EL (cell line): ENCODE measurements around the gene RSRC1.
A peak's percentile ranks its signal among the peaks of the same experiment; 100 is the strongest.
"Not testable (repeated sequence)": the region's sequence is repeated elsewhere in the genome, so short reads cannot be mapped to it uniquely, and the experiment has no call there.

Experiments
- DNase-seq: peaks from one replicate; pipeline ENCODE4 v3.0.0-alpha.2; 2016

Gene RSRC1

DNA sequence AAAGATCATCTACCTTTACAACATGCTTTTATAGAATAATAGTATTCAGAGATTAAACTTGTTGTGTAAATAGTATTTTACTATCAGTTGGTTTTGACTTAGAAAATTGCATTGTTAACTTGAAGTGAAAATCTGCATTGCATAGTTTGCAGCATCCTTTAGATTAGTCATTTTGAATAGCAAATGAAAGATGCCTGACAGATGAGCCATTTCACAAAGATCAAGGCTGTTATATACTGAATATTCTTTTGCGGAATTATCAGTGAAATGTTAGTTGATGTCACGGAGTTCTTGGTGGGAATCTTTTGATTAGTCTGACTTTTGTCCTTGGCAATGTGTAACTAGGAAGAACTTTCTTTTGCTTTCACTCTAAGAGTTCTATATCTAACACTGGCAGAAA is 24.5 kb downstream of the RSRC1 start:
- DNase-seq, result peak; percentile 3

DNA sequence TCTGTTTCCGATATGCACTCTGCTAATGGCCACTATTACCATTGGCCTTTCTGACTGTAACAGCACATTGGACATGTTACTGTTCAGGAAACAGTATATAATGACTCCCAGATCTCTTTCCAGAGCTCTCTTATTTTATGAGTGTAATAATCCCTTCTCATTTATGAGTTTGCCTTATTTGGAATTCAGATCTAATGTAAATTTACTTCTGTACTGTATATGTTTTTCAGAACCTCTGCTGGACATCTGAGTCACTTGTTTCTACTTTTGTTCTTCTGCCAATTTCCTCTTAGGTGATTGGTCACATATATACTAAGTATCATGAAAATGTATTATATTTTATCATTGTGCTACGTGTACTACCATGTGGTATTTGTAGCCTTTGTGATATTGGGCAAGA is 30.5 kb downstream of the RSRC1 start:
- no peak for DNase-seq

DNA sequence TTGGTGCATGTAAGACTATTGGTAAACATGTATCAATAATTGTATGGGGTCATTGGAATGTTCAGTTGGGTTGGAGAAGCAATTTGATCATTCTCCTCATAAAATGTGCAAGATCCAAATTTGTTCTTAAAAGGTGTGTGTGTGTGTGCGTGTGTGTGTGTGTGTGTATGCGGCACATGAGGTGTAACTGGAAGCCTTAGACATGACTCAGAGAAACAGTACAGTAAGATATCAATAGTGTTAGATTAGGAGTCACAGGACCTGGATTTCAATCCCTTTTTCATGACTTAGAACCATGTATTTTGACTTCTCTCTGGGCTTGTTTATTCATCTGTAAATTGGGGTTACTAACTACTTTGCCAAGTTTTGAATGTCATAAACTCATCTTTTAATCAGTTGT is 38.3 kb downstream of the RSRC1 start:
- no peak for DNase-seq

DNA sequence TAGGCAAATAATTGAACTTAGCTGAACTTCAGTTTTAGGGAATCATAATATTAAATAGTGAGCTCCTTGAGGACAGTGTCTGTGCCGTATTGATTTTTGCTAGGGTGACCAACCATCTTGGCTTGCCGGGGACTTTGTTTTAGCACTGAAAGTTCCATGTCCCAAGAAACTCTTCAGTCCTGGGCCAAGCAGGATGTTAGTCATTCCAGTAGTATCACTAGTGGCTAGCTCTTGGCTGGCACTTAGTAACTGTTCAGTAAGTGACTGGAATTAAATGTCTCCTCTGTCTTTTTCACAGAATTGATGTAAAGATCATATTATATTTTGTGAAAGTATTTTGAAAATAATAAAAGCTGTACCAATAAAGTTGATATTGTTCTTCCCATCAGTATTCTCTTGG is 42.3 kb downstream of the RSRC1 start:
- DNase-seq, result peak; percentile 52

DNA sequence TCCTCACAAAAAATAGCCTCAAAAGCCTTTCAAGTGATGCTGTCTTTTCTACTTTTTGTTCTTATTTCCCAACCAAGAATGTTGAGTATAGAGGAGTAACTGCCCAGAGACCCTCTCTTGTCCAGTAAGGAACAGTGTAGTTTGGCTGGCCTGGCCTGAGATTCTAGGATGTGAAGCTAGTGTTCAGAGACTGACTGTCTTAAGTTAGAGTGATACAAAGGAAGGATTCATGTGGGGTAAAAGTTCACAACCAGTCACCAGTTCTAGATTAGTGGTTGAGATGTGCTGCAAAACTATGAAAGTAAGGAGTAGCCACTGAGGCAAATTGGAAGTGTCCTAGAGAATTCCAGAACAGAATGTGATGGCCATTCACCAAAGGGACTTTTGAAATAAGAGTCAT is 49.1 kb downstream of the RSRC1 start:
- no peak for DNase-seq

DNA sequence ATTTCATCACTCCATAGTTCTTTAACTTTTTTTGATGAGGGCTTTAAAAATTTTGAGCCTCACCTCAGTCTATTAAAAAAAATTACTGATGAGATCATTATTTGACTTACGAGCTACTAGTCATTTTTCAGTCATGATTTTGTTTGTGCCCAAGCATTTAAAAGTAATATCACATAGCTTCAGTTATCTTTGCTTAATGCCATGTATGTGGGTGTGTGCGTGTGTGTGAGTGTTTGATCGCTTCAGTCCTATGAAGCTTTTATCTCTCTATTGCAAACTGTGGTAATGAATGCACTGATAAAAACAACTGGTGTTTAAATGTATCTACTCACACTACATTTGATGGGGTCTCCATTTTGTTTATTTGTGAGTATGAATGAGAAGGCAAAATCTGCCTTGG is 49.8 kb downstream of the RSRC1 start:
- no peak for DNase-seq

DNA sequence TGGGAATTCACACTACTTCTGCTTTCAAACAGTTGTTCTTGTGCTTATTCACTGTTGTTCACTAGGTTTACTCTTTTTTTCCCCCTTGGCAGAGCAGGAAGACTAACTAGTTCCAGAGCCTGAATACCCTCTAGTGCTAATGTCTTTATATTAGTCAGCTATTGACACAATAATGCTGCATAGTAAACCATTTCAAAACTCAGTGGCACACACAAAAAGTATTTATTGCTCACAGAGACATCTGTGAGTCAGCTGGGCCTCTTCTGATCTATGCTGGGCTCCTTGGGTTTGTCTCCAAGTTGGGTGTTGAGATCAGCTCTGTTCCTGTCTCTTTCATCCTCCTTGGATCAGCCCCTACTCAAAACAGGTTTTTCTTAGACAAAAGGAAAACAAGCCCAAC is 51.1 kb downstream of the RSRC1 start:
- peak; percentile 86 for DNase-seq

DNA sequence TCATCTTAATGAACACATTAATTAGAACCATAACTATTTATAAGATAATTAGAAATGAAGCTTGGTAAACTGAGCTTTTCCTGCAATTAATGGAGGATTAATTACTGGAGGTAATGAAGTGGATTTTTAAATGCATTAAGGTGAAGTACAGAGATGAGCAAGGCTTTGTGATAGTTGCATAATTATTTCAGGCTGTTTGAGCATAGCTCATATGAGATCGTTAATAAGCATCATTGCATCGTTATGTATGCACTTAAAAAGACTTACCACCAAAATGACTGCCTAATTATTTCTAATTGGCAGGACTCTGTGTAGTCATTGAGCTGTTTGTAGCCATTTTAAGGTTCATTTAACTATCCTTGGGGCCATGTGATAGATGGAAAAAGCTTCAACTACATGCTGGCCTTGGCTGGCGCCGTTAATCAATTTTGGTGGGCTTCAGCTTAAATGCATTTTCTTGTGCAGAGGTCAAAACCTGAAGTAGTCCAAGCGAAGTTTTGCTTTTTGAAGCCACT is 55.3 kb downstream of the RSRC1 start:
- no peak for DNase-seq

DNA sequence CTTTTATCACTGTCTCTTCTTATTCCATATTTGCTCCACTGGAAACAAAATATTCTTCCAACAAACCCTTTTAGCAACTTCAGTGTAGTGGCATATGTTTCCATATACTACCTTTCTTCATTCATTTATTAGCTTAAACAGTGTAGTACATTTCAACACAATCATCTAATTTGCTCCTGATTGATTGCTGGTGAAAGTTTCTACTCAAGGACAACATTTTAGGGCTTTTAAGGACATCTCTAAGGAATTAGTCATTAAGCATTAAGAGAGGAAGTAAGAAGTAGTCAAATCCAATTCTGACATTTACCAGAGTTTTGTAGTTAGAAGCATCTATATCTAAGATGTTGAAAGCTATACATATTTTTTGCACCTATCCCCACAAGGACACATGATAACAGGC is 55.8 kb downstream of the RSRC1 start:
- peak; percentile 15 for DNase-seq

DNA sequence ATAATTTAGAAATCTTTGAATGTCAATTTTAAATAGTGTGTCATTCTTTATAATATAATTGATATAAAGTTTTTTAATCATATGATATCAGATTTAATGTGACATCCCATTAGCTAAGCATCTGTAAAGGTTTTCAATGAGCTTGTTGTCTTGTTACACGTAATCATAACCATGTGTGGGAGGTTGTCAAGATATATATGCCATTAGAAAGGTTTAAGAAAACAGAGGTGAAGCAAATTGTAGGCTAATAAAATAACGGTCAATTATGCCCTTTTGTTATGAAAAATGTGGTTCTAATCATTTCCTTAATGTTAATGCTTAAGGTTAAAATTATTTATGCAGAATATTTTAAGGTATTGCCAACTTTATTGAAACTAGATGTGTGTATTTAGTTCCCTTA is 56.3 kb downstream of the RSRC1 start:
- no peak for DNase-seq

DNA sequence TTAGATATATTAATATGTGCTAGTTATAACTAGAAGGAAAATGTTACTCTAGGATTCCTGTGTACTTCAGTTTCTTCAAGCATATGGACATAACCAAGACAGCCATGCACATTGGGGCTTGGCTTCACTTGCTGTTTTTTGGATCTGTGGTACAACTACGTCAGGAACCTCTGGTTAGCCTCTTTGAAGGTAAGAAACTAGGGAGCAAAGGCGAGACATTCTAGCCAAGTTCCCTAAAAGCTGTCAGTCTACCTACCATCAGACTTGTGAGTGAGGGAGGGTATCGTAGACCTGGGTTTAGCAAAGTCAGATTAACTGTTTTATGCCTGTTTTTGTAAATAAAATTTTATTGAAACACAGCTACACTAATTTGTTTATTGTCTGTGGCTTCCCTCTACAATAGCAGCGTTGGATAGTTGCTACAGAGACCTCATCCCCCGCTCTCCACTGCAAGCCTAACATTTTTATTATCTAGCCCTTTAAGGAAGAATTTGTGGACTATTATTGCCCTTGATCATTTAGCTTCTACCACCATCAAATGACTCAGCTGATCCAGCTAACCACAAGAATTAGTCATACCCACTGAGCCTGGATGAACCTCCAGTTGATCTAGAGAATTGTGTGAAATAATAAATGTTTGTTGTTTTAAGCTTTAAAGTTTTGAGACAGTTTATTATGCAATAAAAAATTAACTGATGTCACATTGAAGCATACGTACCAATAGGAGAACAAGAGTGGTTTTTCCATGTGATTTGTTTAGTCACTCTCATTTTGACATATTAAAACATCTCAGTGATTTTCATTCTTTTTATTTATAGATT is 58.1 kb downstream of the RSRC1 start:
- peak; percentile 96 for DNase-seq

DNA sequence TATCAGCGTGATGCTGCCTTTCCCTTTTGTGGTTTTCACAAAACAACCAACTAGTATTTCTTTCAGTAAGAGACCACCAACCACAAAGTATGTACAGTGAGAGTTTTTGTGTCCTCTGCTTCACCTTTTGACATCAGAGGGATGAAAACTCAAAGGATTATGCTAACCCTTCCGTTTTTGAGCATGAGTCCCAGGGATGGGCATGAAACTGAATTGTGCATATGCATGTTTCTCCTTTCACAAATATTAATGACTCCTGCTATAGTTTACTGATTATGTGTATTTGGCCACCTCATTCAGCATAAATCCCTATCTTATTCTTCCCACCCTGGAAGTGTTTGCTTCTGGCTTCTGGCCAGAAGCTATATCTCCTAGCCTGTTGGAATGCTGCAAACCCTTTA is 59.2 kb downstream of the RSRC1 start:
- DNase-seq, result peak; percentile 8

DNA sequence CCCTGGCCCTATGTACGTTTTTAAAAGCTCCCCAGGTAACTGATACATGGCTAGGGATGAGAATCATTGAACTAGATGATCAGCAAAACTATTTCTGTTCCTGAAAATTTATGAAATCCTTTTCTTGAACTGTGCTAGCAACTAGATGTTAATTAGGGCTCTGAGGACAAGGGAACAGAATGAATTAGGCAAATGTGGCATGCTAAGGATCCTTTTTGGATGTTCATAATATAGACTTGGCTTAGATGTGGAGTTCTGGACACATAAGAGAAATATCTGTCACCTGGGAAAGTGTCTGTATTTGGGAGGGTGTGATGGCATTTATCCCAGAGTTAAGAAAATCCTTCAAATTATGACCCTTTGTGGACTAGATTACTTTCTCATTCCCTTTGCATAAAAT is 71.2 kb downstream of the RSRC1 start:
- no peak for DNase-seq

DNA sequence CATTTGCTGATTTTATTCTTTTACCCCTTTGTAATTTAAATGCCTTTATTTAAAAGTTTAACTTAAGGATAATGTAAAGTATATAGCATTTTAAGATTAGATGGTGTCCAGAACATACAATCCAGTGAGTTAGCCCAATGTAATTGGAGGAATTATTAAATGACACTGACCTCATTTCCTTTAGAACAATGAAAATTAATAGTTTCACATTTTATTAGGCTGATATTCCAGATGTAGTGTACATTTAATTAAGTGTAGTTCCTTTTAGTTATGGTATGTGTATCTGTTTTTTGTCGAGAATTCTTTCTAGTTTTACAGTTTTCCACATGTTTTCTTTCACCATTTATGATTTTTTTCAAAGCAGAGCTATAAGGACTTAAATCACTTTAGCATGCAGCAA is 75.8 kb downstream of the RSRC1 start:
- no peak for DNase-seq

DNA sequence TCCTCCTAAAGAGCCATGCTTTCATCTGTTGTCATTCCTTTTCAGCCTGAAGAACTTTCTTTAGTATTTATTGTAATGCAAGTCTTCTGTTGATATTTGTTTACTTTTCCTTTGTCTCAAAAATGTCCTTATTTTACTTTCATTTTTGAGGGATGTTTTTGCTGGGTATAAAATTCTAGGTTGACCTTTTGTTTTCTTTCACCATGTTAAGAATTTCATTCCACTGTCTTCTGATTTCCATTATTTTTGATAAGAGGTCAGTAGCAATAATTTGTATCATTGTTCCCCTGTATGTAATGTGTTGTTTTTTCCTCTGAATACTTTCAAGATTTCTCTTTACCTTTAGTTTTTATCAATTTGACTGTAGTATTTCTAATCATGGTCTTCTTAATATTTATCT is 91.1 kb downstream of the RSRC1 start:
- DNase-seq, result no peak

DNA sequence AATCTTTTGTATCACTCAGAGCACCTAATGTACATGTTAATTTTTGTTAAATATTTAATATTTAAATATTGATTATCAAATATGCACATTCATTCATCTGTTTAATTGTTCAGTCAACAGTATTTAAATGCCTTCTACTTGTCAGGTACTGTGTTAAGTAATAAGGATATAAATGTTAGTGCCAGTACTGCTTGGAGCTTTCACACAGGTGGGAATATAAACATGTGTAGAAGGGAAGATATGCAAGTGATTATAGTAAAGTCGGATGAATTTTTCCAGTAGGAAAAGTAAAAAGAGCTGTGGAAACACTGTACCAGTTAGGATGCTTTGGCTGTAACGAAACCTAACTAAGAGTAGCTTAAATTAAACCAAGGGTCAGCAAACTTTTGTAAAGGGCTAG is 95.4 kb downstream of the RSRC1 start:
- no peak for DNase-seq

DNA sequence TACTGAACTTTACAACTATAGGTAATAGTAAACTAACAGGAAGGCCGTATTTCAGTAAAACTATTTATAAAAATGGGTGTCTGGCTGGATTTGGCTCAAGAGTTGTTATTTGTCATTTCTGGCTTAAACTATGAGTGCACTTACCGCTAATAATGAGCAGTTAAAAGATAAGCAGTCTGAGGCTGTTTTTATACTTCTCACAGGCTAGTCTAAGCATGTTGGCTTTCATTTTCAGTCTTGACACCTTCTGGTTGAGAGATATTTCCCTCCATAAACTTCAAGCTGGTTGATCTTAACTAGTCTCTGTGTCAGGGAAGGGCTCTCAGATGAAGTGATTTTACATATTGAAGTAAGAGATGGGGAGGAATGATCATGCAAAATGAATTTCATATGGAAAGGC is 96.1 kb downstream of the RSRC1 start:
- DNase-seq, result no peak

DNA sequence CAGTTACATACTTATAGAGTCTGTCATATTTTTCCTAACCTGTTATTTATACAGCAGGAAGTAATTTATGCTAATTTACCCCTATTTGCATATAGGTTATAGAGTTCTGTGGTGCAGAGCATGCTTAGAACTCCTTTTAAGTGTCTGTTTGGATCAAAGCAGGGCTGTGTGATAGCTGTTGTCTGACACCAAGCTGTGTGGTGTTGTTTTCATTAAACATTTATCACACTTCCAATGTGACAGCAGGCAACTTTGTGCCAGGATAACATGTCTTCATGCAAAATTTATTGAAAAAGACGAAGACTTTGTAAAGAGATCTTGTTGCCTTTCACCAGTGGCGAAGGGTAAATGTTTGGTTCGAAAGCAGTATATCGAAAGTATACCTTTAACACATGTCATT is 100.2 kb downstream of the RSRC1 start:
- no peak for DNase-seq

DNA sequence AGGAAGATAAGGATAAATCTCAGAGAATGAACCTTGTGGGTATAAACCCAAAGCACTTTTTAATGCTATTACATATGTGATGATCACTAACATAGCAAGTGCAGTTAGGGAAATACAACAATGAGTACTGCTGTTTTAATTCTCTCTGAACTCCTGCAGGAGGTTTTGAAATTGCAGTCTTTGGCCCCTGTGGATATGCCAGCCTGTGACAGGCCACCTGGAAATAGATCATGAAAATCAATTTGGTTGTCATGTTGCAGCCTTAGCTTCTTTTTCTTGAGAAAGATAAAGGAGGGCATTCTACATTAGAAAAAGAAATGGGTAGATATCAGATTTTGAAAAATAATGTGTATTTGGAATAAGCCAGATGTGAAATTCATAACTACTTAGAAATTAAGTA is 103.6 kb downstream of the RSRC1 start:
- DNase-seq, result no peak

DNA sequence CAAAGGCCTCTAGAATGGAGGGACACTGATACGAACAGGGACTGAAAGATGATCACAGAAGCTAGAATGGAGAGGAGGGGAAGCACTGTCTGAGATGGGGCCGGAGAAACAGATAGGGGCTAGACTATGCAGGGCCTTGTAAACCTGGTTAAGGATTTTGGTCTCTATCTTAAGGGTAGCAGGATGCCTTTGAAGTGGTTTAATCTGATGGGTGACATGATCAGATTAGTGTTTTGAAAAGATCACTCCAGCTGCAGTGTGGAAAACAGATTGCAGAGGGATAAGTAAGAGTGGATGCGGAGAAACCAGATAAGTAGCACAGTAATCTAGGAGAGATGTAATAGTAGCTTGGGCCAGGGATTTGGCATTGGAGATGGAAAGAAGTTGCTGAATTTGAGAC is 108.1 kb downstream of the RSRC1 start:
- DNase-seq, result no peak

DNA sequence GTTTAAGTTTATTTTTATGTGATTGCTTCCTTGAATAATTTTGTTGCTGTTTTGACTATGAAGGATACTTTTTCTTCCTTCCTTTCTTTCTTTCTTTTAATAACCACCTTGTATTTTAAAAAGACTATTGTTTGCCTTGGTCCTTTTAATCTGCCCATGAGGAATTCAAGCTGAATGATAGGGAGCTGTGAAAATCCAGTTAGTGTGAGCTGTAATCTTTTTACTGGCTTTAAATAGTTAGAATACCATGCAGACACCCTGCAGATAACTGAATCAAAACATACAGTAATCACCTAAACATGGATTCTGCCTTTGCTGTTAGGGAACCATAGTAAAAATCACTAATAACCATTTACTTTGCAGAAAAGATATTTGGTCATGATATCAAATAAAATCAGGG is 110.7 kb downstream of the RSRC1 start:
- no peak for DNase-seq

DNA sequence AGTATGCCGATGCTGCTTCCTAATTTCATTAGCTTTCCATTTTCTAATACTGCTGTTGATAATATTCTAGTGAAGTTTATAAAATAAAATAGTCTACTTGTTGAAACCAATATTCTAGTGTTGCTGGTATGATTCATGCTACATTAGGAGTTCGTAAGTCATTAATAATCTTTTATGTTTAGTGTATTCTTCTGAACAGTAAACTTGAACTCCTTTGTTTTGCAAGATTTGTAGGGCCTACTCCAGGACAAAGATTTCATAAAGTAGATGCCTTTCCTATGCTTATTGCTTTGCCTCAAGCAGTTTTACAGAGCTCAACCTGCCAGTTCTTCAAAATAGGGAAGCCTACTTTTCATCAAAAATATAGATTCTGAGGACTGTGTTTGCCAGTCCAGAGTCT is 111.5 kb downstream of the RSRC1 start:
- no peak for DNase-seq

DNA sequence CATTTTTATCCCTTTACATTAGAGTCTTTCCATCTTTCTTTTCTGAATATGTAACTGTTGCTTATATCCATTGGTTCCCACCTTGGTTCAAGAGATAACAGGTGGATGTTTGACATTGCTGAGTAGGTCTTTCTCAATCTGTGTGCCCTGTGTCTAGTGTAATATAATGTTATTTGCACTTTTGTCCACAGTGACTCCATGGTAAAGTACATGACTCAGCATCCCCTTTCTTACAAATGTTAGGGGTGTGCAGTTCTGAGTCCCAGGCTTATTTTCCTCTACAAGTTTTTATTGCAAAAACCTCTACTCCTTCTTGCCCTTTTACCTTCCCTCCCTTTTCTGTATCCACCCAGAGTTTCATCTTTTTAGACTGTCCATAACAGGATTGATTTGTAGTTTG is 116.5 kb downstream of the RSRC1 start:
- DNase-seq, result no peak

DNA sequence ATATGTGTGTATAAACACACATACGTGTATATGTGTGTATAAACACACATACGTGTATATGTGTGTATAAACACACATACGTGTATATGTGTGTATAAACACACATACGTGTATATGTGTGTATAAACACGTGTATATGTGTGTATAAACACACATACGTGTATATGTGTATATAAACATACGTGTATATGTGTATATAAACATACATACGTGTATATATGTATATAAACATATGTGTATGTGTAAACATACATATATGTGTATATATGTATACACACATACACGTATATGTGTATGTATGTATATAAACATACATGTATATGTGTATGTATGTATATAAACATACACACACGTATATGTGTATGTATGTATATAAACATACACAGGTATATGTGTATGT is 119.1 kb downstream of the RSRC1 start:
- DNase-seq, result not testable (repeated sequence)

DNA sequence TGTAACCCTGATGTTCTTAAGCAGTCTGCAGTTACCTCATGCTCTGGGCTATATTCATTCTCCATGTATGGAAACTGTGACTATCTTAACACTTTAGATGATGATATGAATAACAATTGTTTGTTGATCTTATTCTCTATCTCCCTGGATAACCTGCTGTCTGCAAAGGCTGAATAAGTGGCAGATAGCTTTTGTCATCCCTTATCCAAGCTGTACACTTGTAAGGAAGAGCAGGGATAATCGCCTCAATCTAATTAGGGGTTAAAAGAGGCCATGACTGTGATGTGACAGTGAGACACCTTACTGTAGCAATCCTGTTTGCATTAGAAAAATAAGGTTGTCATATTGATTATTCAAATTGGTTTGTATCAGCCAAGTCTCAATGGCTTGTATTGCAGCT is 123.9 kb downstream of the RSRC1 start:
- no peak for DNase-seq
